Panc1 (cell line): ENCODE results near the gene LTB4R. TPM values are rescaled to one million over a fixed set of nuclear protein-coding genes. Genes with fewer than 3 reads are reported as not detected.
A peak's percentile ranks its signal among the peaks of the same experiment; 100 is the strongest.

Experiments
- ATAC-seq: fragments of 200-7000 bp; cut with Tn5 transposase; 2 replicates; pipeline ENCODE4 v1.9.1; 2020; ENCODE audit warnings: mild to moderate bottlenecking, moderate library complexity
- BruUV-seq: library from RNA; stranded (reverse); fragments of 400-500 nt; replicated peaks from 2 replicates; lab custom pipeline; 2021; lab: Mats Ljungman, UMichigan
- CTCF ChIA-PET: fragments of 300-600 bp; sonication (Branson Sonifier 250); formaldehyde crosslinking; loops from one replicate; lab custom pipeline; 2022; ENCODE audit warnings: antibody characterized with exemption; lab: Charles Lee
- POLR2A ChIA-PET: fragments of 300-600 bp; sonication (Branson Sonifier 250); formaldehyde crosslinking; loops from one replicate; lab custom pipeline; 2022; ENCODE audit warnings: antibody characterized with exemption; lab: Charles Lee
- DNase-seq: peaks from one replicate; pipeline ENCODE4 v3.0.0-alpha.2; 2010; ENCODE audit warnings: low read depth, low spot score
- H3K27ac ChIP-seq: 2 replicates; pipeline ENCODE4 v1.5.1; 2011; ENCODE audit warnings: mild to moderate bottlenecking, low read length, inconsistent platforms
- H3K27me3 ChIP-seq: fragments of 200-500 bp; sonication (Bioruptor generic); 2 replicates; pipeline ENCODE4 v1.6.0; 2014; ENCODE audit warnings: low read length, inconsistent platforms; ENCODE audit not compliant: control insufficient read depth, insufficient read depth
- H3K36me3 ChIP-seq: fragments of 200-500 bp; sonication (Bioruptor generic); 2 replicates; pipeline ENCODE4 v1.5.1; 2014; ENCODE audit warnings: inconsistent platforms, mild to moderate bottlenecking, low read length, moderate library complexity; ENCODE audit not compliant: control insufficient read depth, insufficient read depth
- H3K4me1 ChIP-seq: 2 replicates; pipeline ENCODE4 v1.5.1; 2011; ENCODE audit warnings: inconsistent platforms, mild to moderate bottlenecking, low read length, moderate library complexity; ENCODE audit not compliant: control insufficient read depth, insufficient read depth
- H3K4me3 ChIP-seq, 2 experiments: 2 replicates each; pipeline ENCODE4 v1.5.1; 2011 to 2012; ENCODE audit warnings: low read depth in 2 of 2, low read length in 2 of 2, mild to moderate bottlenecking in 2 of 2, inconsistent platforms in 1 of 2, moderate library complexity in 1 of 2
- H3K9me3 ChIP-seq: fragments of 200-500 bp; sonication (Bioruptor generic); 2 replicates; pipeline ENCODE4 v1.5.1; 2014; ENCODE audit warnings: low read depth, mild to moderate bottlenecking, inconsistent platforms, low read length, moderate library complexity; ENCODE audit not compliant: control insufficient read depth, insufficient read depth
- CTCF ChIP-seq: fragments of 450-650 bp; IDR thresholded peaks from 2 replicates; pipeline ENCODE4 v1.5.1; 2017; ENCODE audit warnings: mild to moderate bottlenecking
- POLR2AphosphoS5 ChIP-seq: IDR thresholded peaks from 2 replicates; pipeline ENCODE4 v1.6.1; 2012; ENCODE audit warnings: mild to moderate bottlenecking, low read depth, low read length, moderate library complexity
- REST ChIP-seq, 2 experiments: IDR thresholded peaks; 2 replicates each; pipeline ENCODE4 v1.6.1; 2011 to 2012; ENCODE audit warnings: low read depth in 2 of 2, control low read depth in 1 of 2, low read length in 1 of 2, mild to moderate bottlenecking in 1 of 2, moderate library complexity in 1 of 2; ENCODE audit not compliant: insufficient read depth in 1 of 2
- SIN3A ChIP-seq: IDR thresholded peaks from 2 replicates; pipeline ENCODE4 v1.6.1; 2012; ENCODE audit warnings: low read depth, mild to moderate bottlenecking, low read length, moderate library complexity, borderline replicate concordance; ENCODE audit not compliant: insufficient read depth
- TCF7L2 ChIP-seq: IDR thresholded peaks from 2 replicates; pipeline ENCODE4 v1.6.1; 2011; ENCODE audit warnings: mild to moderate bottlenecking, low read depth, low read length, inconsistent platforms
- in situ Hi-C: cut with HindIII; loops from 2 replicates; pipeline ENCODE4 v1.10.0; 2016; ENCODE audit warnings: low sequenced_read_pairs, low pct_unique_long_range_greater_than_20kb
- intact Hi-C: fragments of 100-400 bp; cut with micrococcal nuclease; formaldehyde crosslinking; loops from one replicate; pipeline ENCODE4 v1.10.0; 2022; ENCODE audit not compliant: unreplicated experiment
- total RNA-seq: library from RNA; stranded (reverse); gene quantifications from one replicate; pipeline ENCODE4 v1.2.1, GENCODE V29; 2021; ENCODE audit not compliant: unreplicated experiment

Gene LTB4R
- total RNA-seq, 1 experiment from 2014 or later: 4.8 TPM

- Histone ChIP-seq H3K4me3 (no peak overlapping the region), H3K9me3 (no peaks in the 10 kb centered on the region), H3K27me3 (no peaks in the 10 kb centered on the region), H3K36me3 (no peaks in the 10 kb centered on the region), H3K4me1 (no peaks in the 10 kb centered on the region), H3K27ac (no peak overlapping the region)
- ATAC-seq (no peak), DNase-seq (no peak)
- ChIA-PET CTCF (no interaction called here), POLR2A (no interaction called here)
- TF ChIP-seq POLR2AphosphoS5 (no peak), SIN3A (no peak), CTCF (no peak), TCF7L2 (no peak), REST (IDR thresholded peaks at IDR 0.05; ENCODE audit: insufficient read depth in 1 of 2, low read depth in 2 of 2, low read length in 1 of 2) (no peak)
- intact Hi-C loops (no loop called here), in situ Hi-C loops (no loop called here)
- no TSS peak for BruUV-seq
Observed at GRCh38 chr14:24313913-24314312, 2.6 kb downstream of the LTB4R start.

GRCh38 chr14:24314377-24315193 is 3.3 kb downstream of the LTB4R start:
- H3K9me3 ChIP-seq: no peaks in the 10 kb centered on the region
- H3K36me3 ChIP-seq: no peaks in the 10 kb centered on the region
- DNase-seq (no peak), ATAC-seq (no peak)
- TSS peak; percentile 28 for BruUV-seq
- ChIA-PET CTCF (no interaction called here), POLR2A (no interaction called here)
- H3K27ac ChIP-seq: no peak overlapping the region
- in situ Hi-C loops (no loop called here), intact Hi-C loops (no loop called here)
- no peaks in the 10 kb centered on the region for H3K4me1 ChIP-seq
- H3K27me3 ChIP-seq: no peaks in the 10 kb centered on the region
- TF ChIP-seq SIN3A (no peak), CTCF (no peak), POLR2AphosphoS5 (no peak), REST (IDR thresholded peaks at IDR 0.05; ENCODE audit: insufficient read depth in 1 of 2, low read depth in 2 of 2, low read length in 1 of 2) (no peak)
- no peak overlapping the region for H3K4me3 ChIP-seq
